Measurements from ENCODE around the gene RPL10.

The RPL10 gene

DNA sequence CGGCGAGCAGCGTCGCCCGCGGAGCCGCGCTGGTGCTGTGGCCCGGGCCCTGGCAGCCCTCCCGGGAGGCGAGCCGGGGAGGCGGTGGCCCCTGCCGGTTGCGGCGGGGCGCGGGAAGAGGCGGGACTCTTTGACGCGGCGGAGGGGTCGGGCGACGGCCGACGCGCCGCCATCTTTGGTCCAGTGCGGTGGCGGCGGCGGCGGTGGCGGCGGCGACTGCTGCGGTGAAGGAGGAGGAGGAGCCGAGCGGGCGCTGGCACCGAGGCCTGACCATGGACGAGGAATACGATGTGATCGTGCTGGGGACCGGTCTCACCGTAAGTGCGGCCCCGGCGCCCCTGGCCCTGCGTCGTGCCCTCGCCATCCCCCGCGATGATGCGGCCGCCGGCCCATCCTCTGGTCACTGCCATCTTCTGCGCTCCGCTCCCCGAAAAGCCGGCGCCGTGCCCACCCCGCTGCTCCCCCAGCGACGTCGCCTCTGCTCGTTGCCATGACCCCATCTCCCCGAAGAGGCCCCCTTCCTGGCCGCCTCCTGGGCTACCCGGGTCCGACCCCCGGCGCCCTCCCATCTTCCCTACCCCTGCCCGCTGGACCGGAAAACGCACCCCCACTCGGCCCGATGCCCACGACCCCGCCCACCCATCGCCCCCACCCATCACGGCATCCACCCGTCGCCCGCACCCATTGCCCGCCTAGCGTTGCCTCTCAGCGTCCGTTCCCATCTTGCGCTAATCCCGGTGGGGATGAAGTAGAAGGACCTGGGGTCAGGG, 39.0 kb downstream of the RPL10 start, which contains the start of gene GDI1:
GDI1 (plus strand) TSS at position 172 of the 770 bp plus-strand sequence; CDS start at position 273, 101 bp downstream.
- ATAC-seq: peak; percentile 65
- Mint-ChIP-seq H3K27ac (peak within 1 kb of the TSS; percentile 93), H3K4me1 (peaks cover 37% of the 10 kb centered on the region), H3K36me3 (peaks cover 63% of the 10 kb centered on the region), H3K9me3 (no peaks in the 10 kb centered on the region), H3K4me3 (peak within 1 kb of the TSS; percentile 82)
- peak; percentile 49 to 70 for DNase-seq (ENCODE audit: low spot score in 2 of 2)

DNA sequence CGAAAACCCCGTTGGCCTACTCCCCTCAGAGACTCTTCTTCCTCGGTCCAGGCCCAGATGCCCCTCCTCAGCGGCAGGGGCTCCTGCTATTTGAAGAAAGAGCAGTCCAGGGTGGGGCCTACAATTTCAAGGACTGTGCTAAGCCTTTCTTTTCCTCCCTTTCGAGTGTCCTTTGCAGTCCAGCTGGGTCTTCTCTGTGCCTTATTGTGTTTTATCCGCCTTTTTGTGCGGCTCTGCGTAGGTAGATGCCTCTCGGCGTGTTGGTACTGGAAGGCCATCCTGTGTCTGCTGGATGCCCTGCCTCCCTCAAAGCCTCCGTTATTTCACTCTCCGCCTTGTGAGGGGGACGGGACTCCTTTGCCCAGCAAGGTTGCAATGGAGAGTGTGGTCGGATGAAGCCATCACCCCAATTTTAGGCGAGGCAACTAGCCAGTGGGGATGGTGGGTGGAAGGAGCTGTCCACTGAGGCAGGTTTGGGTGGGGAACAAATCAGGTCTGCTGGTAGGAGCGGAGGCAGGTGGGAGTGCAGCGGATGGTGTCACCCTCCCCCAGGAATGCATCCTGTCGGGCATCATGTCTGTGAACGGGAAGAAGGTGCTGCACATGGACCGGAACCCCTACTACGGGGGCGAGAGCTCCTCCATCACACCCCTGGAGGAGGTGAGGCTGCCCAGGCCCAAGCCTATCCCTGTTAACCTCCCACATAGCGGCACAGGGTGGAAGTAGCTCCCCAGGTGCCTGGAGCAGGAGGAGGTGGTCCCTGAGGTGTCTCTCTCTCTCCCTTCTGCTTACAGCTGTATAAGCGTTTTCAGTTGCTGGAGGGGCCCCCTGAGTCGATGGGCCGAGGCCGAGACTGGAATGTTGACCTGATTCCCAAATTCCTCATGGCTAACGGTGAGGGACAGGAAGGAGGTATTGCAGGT, 40.1 kb downstream of the RPL10 start:
- Mint-ChIP-seq H3K4me3 (peak overlapping the region; percentile 82), H3K27ac (peak overlapping the region; percentile 84), H3K4me1 (peaks cover 39% of the 10 kb centered on the region), H3K9me3 (no peaks in the 10 kb centered on the region), H3K36me3 (peaks cover 71% of the 10 kb centered on the region)
- no peak for DNase-seq (ENCODE audit: low spot score in 2 of 2)
- ATAC-seq: no peak

- no peak for ATAC-seq
- peaks cover 44% of the 10 kb centered on the region for H3K4me1 Mint-ChIP-seq
Observed at GRCh38 chrX:154439841-154440240, 41.7 kb downstream of the RPL10 start.

DNA sequence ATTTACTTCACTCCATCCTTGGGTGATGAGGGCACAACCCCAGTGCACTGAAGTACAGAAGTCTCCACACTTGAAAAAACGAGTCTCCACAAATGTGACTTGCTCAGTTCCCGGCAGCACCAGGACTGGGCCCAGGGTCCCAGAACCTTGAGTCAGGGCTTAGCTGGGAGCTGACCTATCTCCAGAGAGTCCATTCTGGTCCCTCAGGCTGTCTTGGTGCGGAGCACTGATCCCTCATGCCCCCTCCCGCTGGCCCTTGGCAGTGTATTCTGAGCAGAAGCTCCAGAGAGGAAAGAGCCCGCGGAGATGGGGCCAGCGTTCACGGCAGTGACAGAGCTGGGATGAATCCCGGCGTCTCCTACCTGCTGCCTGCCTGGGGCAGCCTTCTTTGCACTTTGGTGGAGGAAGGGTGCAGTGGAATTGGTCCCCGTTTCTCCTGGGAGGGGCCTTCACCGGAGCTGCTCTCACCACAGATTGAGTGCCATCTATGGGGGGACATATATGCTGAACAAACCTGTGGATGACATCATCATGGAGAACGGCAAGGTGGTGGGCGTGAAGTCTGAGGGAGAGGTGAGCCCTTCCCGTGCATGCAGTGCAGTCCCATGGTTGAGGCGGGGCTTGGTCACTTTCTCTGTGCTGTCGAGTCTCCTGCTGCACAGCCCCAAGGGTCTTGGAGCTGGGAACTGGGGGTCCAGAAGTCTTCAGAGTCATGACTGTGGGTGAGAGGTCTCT, 42.6 kb downstream of the RPL10 start:
- H3K4me1 Mint-ChIP-seq: peaks cover 44% of the 10 kb centered on the region

More at GRCh38 chrX:154439841-154440240, 41.7 kb downstream of the RPL10 start:
- Mint-ChIP-seq H3K4me3 (no peak overlapping the region), H3K27ac (no peak overlapping the region), H3K36me3 (peaks cover 73% of the 10 kb centered on the region), H3K9me3 (no peaks in the 10 kb centered on the region)
- DNase-seq (ENCODE audit: low spot score in 2 of 2): no peak

DNA sequence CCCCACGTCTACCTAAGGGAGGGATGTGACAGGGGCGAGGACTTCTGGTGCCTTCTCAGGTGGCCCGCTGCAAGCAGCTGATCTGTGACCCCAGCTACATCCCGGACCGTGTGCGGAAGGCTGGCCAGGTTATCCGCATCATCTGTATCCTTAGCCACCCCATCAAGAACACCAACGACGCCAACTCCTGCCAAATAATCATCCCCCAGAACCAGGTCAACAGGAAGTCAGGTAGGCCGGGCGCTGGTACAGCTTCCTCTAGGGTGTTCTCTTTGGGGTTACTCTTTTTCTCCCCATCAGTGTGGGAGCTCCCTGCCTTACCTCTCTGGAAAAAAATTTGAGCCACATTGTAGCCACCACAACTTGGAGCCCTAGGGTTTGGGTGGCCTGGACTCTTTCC, 43.4 kb downstream of the RPL10 start:
- H3K4me1 Mint-ChIP-seq: peaks cover 43% of the 10 kb centered on the region
- H3K4me3 Mint-ChIP-seq: no peak overlapping the region
- H3K27ac Mint-ChIP-seq: no peak overlapping the region
- DNase-seq (ENCODE audit: low spot score in 2 of 2): no peak
- no peaks in the 10 kb centered on the region for H3K9me3 Mint-ChIP-seq
- peaks cover 64% of the 10 kb centered on the region for H3K36me3 Mint-ChIP-seq
- ATAC-seq: no peak

More for the DNA sequence above, 42.6 kb downstream of the RPL10 start:
- DNase-seq (ENCODE audit: low spot score in 2 of 2) (no peak), ATAC-seq (no peak)
- Mint-ChIP-seq H3K9me3 (no peaks in the 10 kb centered on the region), H3K27ac (no peak overlapping the region), H3K36me3 (peaks cover 69% of the 10 kb centered on the region), H3K4me3 (no peak overlapping the region)

DNA sequence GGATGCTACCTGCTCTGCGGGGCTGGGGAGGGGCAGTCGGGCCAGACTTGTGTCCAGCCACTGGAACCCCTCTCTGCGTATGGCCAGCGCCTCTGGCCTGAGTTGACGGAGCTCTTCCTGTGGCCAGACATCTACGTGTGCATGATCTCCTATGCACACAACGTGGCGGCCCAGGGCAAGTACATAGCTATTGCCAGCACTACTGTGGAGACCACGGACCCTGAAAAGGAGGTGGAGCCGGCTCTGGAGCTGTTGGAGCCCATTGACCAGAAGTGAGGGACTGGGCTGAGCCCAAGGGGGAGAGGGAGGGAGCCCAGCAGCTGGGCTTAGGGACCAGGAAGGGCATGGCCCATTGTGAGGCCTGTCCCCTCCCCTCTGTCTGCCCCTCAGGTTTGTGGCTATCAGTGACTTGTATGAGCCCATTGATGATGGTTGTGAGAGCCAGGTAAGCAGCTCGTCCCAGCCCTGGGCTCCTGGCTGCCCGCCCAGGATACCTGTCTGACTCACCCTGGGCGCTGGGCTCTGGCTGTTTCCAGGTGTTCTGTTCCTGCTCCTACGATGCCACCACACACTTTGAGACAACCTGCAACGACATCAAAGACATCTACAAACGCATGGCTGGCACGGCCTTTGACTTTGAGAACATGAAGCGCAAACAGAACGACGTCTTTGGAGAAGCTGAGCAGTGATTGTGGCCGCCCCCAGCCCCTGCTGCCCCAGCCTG, 44.0 kb downstream of the RPL10 start:
- no peak for ATAC-seq
- no peak overlapping the region for H3K4me3 Mint-ChIP-seq
- no peak for DNase-seq (ENCODE audit: low spot score in 2 of 2)
- H3K9me3 Mint-ChIP-seq: no peaks in the 10 kb centered on the region
- H3K36me3 Mint-ChIP-seq: peaks cover 68% of the 10 kb centered on the region
- peaks cover 48% of the 10 kb centered on the region for H3K4me1 Mint-ChIP-seq
- H3K27ac Mint-ChIP-seq: no peak overlapping the region

- H3K27ac Mint-ChIP-seq: peak overlapping the region; percentile 61
- peaks cover 68% of the 10 kb centered on the region for H3K36me3 Mint-ChIP-seq
- peak in 1 of 2 donors; percentile 52 for DNase-seq (ENCODE audit: low spot score in 2 of 2)
- peaks cover 43% of the 10 kb centered on the region for H3K4me1 Mint-ChIP-seq
- peak; percentile 17 for ATAC-seq
- peak overlapping the region; percentile 70 for H3K4me3 Mint-ChIP-seq
- H3K9me3 Mint-ChIP-seq: no peaks in the 10 kb centered on the region
Observed at GRCh38 chrX:154443479-154443910, 45.3 kb downstream of the RPL10 start.

GRCh38 chrX:154443992-154444754, 46.0 kb downstream of the RPL10 start, which contains the start of gene FAM50A:
Gene FAM50A, plus strand, starts transcription at chrX:154444141. Its CDS starts 95 bp downstream, at chrX:154444236.
- peaks cover 39% of the 10 kb centered on the region for H3K4me1 Mint-ChIP-seq
- ATAC-seq (peak; percentile 91), DNase-seq (ENCODE audit: low spot score in 2 of 2) (peak; percentile 57 to 80)
- H3K36me3 Mint-ChIP-seq: peaks cover 64% of the 10 kb centered on the region
- H3K4me3 Mint-ChIP-seq: peak within 1 kb of the TSS; percentile 70
- H3K27ac Mint-ChIP-seq: peak within 1 kb of the TSS; percentile 61
- no peaks in the 10 kb centered on the region for H3K9me3 Mint-ChIP-seq

DNA sequence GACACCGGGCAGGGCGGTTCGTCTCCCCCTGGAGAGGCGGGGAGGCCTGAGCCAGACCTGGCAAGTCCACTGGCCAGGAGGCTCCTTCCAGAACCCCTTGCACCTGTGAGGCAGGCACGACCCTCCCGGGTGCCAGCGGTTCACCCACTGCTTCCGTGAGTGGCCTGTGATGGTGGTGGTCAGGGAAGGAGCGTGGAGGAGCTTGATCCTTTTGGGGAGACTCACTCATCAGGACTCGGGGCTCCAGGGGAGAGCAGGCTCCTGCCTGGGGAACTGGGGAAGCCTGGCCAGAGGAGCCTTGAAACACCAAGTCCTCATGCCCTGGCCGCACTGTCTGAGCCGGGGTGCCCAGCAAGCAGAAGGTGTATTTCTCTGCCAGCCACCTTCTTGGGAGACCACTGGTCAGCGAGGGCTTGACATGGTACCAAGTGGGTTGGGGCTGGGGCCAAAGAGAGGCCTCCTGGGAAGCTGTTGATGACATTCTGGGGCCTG, 46.6 kb downstream of the RPL10 start:
- H3K4me3 Mint-ChIP-seq: peak overlapping the region; percentile 70
- DNase-seq (ENCODE audit: low spot score in 2 of 2) (no peak), ATAC-seq (no peak)
- peaks cover 37% of the 10 kb centered on the region for H3K4me1 Mint-ChIP-seq
- peaks cover 66% of the 10 kb centered on the region for H3K36me3 Mint-ChIP-seq
- H3K9me3 Mint-ChIP-seq: no peaks in the 10 kb centered on the region
- H3K27ac Mint-ChIP-seq: no peak overlapping the region

- peaks cover 66% of the 10 kb centered on the region for H3K36me3 Mint-ChIP-seq
- no peak overlapping the region for H3K4me3 Mint-ChIP-seq
- DNase-seq (ENCODE audit: low spot score in 2 of 2): no peak
- H3K4me1 Mint-ChIP-seq: peaks cover 27% of the 10 kb centered on the region
- H3K27ac Mint-ChIP-seq: peak overlapping the region; percentile 81
- no peaks in the 10 kb centered on the region for H3K9me3 Mint-ChIP-seq
- ATAC-seq: no peak
Observed at GRCh38 chrX:154445776-154446175, 47.6 kb downstream of the RPL10 start.

DNA sequence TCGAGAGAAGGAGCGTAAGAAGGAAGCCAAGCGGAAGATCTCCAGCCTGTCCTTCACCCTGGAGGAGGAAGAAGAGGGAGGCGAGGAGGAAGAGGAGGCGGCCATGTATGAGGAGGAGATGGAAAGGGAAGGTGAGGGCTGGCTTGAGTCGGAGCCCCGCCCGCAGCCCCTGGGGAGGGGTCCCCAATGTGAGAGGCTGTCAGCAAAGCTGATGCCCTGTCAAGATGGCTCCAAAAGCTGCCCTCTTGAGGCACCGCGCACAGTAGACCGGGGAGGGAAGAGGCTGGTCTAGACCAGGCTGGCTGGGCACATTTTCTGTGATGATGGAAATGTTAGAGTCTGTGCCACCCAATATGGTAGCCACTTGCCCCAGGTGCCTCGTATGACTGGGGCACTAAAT, 48.3 kb downstream of the RPL10 start:
- no peak for ATAC-seq
- H3K36me3 Mint-ChIP-seq: peaks cover 62% of the 10 kb centered on the region
- H3K4me3 Mint-ChIP-seq: no peak overlapping the region
- H3K4me1 Mint-ChIP-seq: peaks cover 25% of the 10 kb centered on the region
- H3K27ac Mint-ChIP-seq: peak overlapping the region; percentile 81
- no peaks in the 10 kb centered on the region for H3K9me3 Mint-ChIP-seq
- no peak for DNase-seq (ENCODE audit: low spot score in 2 of 2)

GRCh38 chrX:154448484-154448883, 50.3 kb downstream of the RPL10 start:
- Mint-ChIP-seq H3K27ac (no peak overlapping the region), H3K4me1 (peaks cover 15% of the 10 kb centered on the region), H3K4me3 (no peak overlapping the region)

DNA sequence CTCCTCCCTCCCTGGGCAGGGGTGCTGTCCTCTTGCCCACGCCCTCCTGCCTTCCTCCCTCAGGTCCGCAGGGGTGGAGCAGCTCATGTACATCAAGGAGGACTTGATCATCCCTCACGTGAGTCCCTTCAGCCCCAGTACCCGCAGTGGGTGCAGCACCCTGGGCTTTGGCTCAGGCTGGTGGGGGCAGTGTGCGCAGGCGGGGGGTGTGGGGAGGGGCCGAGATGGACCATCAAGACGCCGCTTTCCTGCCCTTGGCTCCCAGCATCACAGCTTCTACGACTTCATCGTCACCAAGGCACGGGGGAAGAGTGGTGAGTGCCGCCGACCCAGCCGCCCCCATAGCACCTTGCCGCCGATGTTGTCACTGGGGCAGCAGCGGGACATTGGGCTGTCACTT, 51.4 kb downstream of the RPL10 start:
- ATAC-seq: no peak
- H3K4me3 Mint-ChIP-seq: no peak overlapping the region

More at GRCh38 chrX:154448484-154448883, 50.3 kb downstream of the RPL10 start:
- H3K9me3 Mint-ChIP-seq: no peaks in the 10 kb centered on the region
- H3K36me3 Mint-ChIP-seq: peaks cover 56% of the 10 kb centered on the region
- DNase-seq (ENCODE audit: low spot score in 2 of 2) (no peak), ATAC-seq (no peak)

More for the DNA sequence above, 51.4 kb downstream of the RPL10 start:
- H3K36me3 Mint-ChIP-seq: peaks cover 58% of the 10 kb centered on the region
- no peaks in the 10 kb centered on the region for H3K9me3 Mint-ChIP-seq
- H3K4me1 Mint-ChIP-seq: peaks cover 13% of the 10 kb centered on the region
- DNase-seq (ENCODE audit: low spot score in 2 of 2): no peak
- no peak overlapping the region for H3K27ac Mint-ChIP-seq

Data from stimulated activated effector memory CD8-positive, alpha-beta T cell treated with anti-CD3 and anti-CD28 coated beads, Interleukin-12 subunit alpha, Interleukin-12 subunit beta, amount 100 ng/mL, for 72 hours (primary cell).